ES-I3 (cell line): ENCODE results near the gene RASGRF2.

Experiments used
- H3K36me3 ChIP-seq: 2 replicates; pipeline ENCODE4 v1.6.1; 2013; ENCODE audit warnings: mild to moderate bottlenecking, low read length, control low read depth, moderate library complexity; ENCODE audit not compliant: insufficient read depth
- H3K4me1 ChIP-seq: 2 replicates; pipeline ENCODE4 v1.6.1; 2013; ENCODE audit warnings: mild to moderate bottlenecking, control low read depth, low read length; ENCODE audit not compliant: insufficient read depth
- H3K9ac ChIP-seq: 2 replicates; pipeline ENCODE4 v1.6.1; 2013; ENCODE audit warnings: low read depth, mild to moderate bottlenecking, low read length, moderate library complexity
- H3K9me3 ChIP-seq: 2 replicates; pipeline ENCODE4 v1.6.1; 2013; ENCODE audit warnings: mild to moderate bottlenecking, low read length, moderate library complexity; ENCODE audit not compliant: control insufficient read depth, insufficient read depth

RASGRF2 gene

GRCh38 chr5:80982093-80982492 lies 21.9 kb downstream of the RASGRF2 start:
- Histone ChIP-seq H3K36me3 (no peaks in the 10 kb centered on the region), H3K4me1 (peaks cover 21% of the 10 kb centered on the region), H3K9ac (no peak overlapping the region), H3K9me3 (no peaks in the 10 kb centered on the region)

GRCh38 chr5:80985600-80986228 lies 25.6 kb downstream of the RASGRF2 start:
- no peaks in the 10 kb centered on the region for H3K9me3 ChIP-seq
- H3K36me3 ChIP-seq: no peaks in the 10 kb centered on the region
- no peak overlapping the region for H3K9ac ChIP-seq
- H3K4me1 ChIP-seq: peaks cover 28% of the 10 kb centered on the region

- no peak overlapping the region for H3K9ac ChIP-seq
- H3K36me3 ChIP-seq: no peaks in the 10 kb centered on the region
- H3K4me1 ChIP-seq: peaks cover 33% of the 10 kb centered on the region
- H3K9me3 ChIP-seq: no peaks in the 10 kb centered on the region
These were observed 26.2 kb downstream of the RASGRF2 start for GRCh38 chr5:80986382-80986781.

- Histone ChIP-seq H3K36me3 (no peaks in the 10 kb centered on the region), H3K9me3 (no peaks in the 10 kb centered on the region), H3K9ac (no peak overlapping the region), H3K4me1 (peaks cover 40% of the 10 kb centered on the region)
These were observed 27.1 kb downstream of the RASGRF2 start for GRCh38 chr5:80987078-80987766.

GRCh38 chr5:80988419-80988935 lies 28.3 kb downstream of the RASGRF2 start:
- Histone ChIP-seq H3K9ac (no peak overlapping the region), H3K9me3 (no peaks in the 10 kb centered on the region), H3K4me1 (peaks cover 40% of the 10 kb centered on the region), H3K36me3 (no peaks in the 10 kb centered on the region)

GRCh38 chr5:80989883-80990282 lies 29.7 kb downstream of the RASGRF2 start:
- H3K9ac ChIP-seq: no peak overlapping the region
- H3K36me3 ChIP-seq: no peaks in the 10 kb centered on the region
- H3K9me3 ChIP-seq: no peaks in the 10 kb centered on the region
- peaks cover 40% of the 10 kb centered on the region for H3K4me1 ChIP-seq

- H3K9me3 ChIP-seq: no peaks in the 10 kb centered on the region
- H3K4me1 ChIP-seq: peaks cover 39% of the 10 kb centered on the region
- no peak overlapping the region for H3K9ac ChIP-seq
- no peaks in the 10 kb centered on the region for H3K36me3 ChIP-seq
These were observed 30.4 kb downstream of the RASGRF2 start for GRCh38 chr5:80990527-80990926.

GRCh38 chr5:80990971-80991370 lies 30.8 kb downstream of the RASGRF2 start:
- no peaks in the 10 kb centered on the region for H3K36me3 ChIP-seq
- no peaks in the 10 kb centered on the region for H3K9me3 ChIP-seq
- H3K4me1 ChIP-seq: peaks cover 35% of the 10 kb centered on the region
- no peak overlapping the region for H3K9ac ChIP-seq

GRCh38 chr5:80995908-80996307 lies 35.7 kb downstream of the RASGRF2 start:
- no peaks in the 10 kb centered on the region; the same call in none of the 2 replicates for H3K36me3 ChIP-seq
- H3K9me3 ChIP-seq: no peaks in the 10 kb centered on the region
- peaks cover 10% of the 10 kb centered on the region for H3K4me1 ChIP-seq
- no peak overlapping the region for H3K9ac ChIP-seq

- H3K9ac ChIP-seq: no peak overlapping the region
- H3K9me3 ChIP-seq: no peaks in the 10 kb centered on the region
- H3K4me1 ChIP-seq: no peaks in the 10 kb centered on the region
- H3K36me3 ChIP-seq: no peaks in the 10 kb centered on the region; the same call in none of the 2 replicates
These were observed 38.4 kb downstream of the RASGRF2 start for GRCh38 chr5:80998590-80998979.

- H3K4me1 ChIP-seq: no peaks in the 10 kb centered on the region
- H3K9ac ChIP-seq: no peak overlapping the region
- no peaks in the 10 kb centered on the region; the same call in none of the 2 replicates for H3K36me3 ChIP-seq
- no peaks in the 10 kb centered on the region for H3K9me3 ChIP-seq
These were observed 43.7 kb downstream of the RASGRF2 start for GRCh38 chr5:81003811-81004386.

GRCh38 chr5:81005708-81006107 lies 45.5 kb downstream of the RASGRF2 start:
- H3K36me3 ChIP-seq: peaks cover 3% of the 10 kb centered on the region
- H3K9ac ChIP-seq: no peak overlapping the region
- H3K9me3 ChIP-seq: no peaks in the 10 kb centered on the region
- no peaks in the 10 kb centered on the region for H3K4me1 ChIP-seq

- peaks cover 3% of the 10 kb centered on the region; the same call in 1 of the 2 replicates for H3K36me3 ChIP-seq
- no peaks in the 10 kb centered on the region for H3K9me3 ChIP-seq
- H3K9ac ChIP-seq: no peak overlapping the region
- H3K4me1 ChIP-seq: no peaks in the 10 kb centered on the region
These were observed 46.1 kb downstream of the RASGRF2 start for GRCh38 chr5:81006231-81006630.

- Histone ChIP-seq H3K9ac (no peak overlapping the region), H3K4me1 (no peaks in the 10 kb centered on the region), H3K9me3 (no peaks in the 10 kb centered on the region), H3K36me3 (peaks cover 3% of the 10 kb centered on the region; the same call in 1 of the 2 replicates)
These were observed 46.9 kb downstream of the RASGRF2 start for GRCh38 chr5:81006947-81007636.
